GM21515 (cell line): ENCODE results near the gene TNPO3.

Experiments used
- ATAC-seq: cut with Tn5 transposase; IDR thresholded peaks from one replicate; pipeline ENCODE4 v1.9.1; 2021; ENCODE audit not compliant: unreplicated experiment

TNPO3 gene

DNA sequence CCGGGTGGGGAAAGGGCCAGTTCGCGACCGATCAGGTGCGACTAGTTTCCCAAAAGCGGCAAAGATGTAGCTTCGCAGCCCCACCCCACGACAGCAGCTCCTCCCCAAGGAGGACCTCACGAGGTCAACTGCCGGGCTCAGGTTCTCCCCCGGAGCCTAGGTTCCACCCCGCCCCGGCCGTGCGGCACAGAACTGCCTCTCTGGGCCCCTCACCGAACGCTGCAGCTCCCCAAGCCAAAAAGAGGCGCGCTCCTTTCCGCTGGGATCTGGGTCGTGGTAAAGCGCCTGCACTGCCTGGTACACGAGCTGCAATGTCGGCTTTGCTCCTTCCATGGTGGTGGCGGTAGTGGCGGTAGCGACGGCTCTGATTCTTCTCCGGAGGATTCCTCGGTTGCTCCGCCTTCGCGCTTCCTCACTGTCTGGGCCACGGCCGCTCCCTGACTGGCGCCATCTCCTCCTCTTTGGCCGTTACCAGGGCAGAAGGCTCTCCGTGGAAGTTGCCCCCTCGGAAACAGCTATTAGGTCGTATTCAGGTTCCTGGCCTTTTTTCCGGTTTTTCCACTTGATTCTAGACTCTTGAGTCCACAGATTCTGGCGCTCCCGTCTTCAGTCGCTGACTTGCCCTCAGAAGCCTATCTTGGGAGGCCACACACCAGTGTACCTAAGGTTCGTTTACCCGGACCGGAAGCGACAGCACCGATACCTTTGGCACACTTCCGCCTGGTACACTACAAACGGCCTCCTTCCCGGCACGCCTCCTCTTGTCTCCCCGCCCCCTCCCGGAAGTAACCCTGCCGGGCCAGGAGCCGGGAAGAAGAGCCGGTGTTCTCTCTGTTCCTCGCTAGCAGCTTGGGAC lies at the start of gene TNPO3:
Gene TNPO3 (minus strand): TSS at position 674 of the 856 bp plus-strand sequence. CDS start 341 bp downstream, at position 333.
- ATAC-seq: peak; percentile 80

GRCh38 chr7:129103561-129104324 lies 48.8 kb upstream of the TNPO3 start:
- ATAC-seq: no peak

DNA sequence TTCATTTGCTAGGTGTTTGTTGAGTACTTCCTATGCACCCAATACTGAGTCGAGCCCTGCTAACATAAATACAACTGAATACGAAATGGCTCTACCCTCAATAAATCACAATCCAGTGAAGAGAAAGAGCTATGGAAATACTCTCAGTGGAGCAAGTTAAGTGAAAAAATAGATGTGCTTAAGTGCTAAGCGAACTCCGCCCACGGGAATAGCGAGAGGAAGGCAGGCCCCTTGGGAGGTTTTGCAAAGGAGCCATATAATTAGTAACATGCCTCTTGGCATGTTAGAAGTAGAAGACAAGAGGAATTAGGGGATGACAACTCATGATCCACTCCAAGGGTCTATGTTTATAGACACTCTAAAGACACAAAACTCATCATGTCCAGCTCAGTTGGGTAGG lies 46.8 kb upstream of the TNPO3 start:
- no peak for ATAC-seq

GRCh38 chr7:129100827-129101166 lies 45.9 kb upstream of the TNPO3 start:
- no peak for ATAC-seq

GRCh38 chr7:129098409-129099084 lies 43.6 kb upstream of the TNPO3 start:
- ATAC-seq: no peak

DNA sequence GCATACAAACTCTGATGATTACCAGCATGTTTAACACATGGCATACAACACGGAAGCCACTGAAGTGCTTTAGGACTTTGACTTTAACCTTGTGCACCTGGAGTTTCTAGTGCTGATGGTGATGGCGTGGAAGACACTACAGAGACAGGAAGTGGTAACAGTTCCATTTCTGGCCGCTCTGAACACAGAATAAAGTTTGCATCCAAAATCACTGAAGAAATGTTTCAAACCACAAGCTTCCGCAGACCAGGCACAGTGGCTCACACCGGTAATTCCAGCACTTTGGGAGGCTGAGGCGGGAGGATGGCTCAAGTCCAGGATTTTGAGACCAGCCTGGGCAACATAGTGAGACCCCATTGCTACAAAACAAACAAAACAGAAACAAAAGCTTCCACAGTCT lies 40.3 kb upstream of the TNPO3 start:
- peak; percentile 90 for ATAC-seq

DNA sequence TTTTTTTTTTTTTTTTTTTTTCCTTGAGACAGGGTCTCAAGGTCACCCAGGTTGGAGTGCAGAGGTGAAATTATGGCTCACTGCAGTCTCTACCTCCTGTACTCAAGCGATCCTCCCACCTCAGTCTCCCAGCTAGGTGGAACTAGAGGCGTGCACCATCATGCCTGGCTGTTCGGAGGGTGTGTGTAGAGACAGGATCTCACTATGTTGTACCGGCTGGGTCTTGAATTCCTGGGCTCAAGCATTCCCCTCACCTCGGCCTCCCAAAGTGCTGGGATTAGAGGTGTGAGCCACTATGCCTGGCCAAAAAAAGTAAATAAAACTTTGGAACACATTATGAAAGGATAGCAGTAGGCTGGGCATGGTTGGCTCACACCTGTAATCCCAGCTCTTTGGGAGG lies 39.6 kb upstream of the TNPO3 start:
- ATAC-seq: no peak

GRCh38 chr7:129093867-129094456 lies 39.1 kb upstream of the TNPO3 start:
- ATAC-seq: no peak

- peak; percentile 49 for ATAC-seq
Measured at GRCh38 chr7:129091484-129092002, 36.6 kb upstream of the TNPO3 start.

DNA sequence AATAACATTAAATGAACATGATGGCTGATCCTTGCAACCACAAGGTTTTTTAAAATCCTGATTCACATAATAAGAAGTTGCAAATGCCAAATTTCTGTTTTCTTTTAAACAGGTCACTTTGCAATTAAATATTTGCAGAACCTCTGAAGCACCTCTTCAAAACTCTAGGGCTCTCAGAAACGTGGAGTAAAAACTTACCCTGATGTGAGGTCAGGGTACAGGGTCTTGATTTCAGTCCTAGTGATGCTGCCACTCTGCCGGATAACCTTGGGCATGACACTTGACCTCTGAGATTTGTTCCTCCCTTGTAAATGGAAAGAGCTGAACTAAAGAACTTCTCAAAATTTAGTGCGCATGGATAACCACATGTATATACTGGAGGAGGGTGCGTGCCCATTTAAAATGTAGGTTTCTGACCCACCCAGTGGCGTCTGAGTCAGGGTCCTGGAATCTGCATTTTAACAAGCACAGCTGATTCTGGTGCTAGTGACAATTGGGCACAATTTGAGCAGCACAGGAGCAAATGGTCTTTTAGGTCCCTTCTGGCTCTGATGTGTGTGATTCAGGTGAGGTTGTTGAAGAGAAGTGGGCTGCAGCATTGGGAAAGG lies 35.5 kb upstream of the TNPO3 start:
- ATAC-seq: no peak

DNA sequence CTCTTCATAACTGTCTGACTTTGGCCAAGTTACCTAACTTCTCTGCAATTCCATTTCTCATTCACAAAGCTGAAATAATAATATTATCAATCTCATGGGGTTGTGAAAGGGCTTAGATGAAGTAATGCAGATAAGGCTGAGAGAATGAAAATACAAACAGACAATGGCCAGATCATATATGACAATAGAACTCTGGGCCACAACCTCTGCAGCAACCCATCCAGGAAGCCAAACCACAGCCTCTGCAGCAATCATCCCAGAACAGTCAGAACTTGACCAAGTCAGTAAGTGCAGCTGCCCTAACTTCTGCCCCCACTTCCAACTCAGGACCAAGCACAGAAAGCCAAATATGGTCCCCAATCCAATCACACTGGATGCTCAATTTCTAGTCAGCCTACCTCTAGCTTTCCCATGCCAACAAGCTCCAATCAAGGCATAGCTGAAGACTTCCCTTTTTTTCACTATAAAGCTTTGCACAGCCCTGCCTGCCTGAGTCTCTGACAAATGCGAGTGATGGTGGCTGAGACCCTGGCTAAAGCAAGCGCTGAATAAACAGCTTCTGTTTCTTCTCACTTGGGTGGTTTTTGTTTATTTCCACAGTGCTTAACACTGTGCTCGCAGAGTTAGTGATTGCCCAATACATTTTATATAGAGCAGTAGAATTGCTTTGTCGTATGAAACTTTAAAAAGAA lies 34.8 kb upstream of the TNPO3 start:
- peak; percentile 69 for ATAC-seq

DNA sequence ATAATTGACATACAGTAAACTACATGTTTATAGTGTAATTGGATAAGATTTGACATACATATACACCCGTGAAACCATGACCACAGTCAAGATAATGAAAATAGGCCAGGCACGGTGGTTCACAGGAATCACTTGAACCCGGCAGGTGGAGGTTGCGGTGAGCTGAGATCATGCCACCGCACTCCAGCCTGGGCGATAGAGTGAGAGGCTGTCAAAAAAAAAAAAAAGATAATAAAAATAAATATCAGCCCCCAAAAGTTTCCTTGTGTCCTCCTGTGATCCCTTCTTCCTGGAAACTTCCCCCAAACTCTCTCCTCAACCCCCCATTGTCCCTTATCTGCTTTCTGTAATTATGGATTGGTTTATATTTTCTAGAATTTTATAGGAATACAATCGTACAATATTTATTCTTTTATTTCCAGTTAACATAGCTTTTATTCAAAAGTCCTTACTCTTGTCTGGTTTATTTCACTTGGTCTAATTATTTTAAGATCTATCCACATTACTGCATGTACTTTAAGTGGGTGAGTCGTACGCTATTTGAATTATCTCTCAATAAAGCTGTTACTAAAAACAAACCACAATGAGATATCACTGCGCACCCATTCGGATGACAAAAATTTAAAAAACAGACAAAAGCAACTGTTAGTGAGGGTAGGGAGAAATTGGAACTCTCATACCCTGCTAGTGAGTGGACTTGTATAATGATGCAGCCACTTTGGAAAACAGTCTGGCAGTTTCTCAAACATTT lies 30.1 kb upstream of the TNPO3 start:
- ATAC-seq: no peak

DNA sequence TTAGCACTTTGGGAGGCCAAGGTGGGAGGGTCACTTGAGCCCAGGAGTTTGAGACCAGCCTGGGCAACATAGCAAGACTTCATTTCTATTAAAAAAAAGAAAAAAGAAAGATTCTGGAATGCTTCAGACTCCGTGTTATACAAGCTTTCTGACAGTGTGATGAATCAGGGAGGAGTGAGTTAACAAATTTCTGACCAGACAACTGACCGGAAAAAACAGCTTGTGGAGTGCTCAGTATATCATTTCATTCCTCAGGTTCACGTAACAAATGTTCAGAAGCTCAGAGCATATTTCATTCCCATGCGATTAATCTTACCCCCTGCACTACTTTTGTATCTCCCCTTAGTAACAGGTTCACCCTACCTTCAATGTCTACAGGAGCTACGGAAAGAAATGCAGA lies 28.6 kb upstream of the TNPO3 start:
- no peak for ATAC-seq

DNA sequence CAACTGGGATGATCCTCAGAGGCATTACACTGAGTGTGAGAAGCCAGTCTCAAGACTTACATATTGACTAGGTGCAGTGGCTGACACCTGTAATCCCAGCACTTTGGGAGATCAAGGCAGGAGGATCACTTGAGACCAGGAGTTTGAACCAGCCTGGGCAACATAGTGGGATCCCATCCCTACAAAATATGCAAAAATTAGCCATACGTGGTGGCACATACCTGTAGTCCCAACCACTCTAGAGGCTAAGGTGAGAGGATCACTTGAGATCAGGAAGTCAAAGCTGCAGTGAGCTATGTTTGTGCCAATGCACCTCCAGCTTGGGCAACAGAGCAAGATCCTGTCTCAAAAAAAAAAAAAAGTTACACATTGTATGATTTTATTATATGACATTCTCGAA lies 23.5 kb upstream of the TNPO3 start:
- no peak for ATAC-seq

DNA sequence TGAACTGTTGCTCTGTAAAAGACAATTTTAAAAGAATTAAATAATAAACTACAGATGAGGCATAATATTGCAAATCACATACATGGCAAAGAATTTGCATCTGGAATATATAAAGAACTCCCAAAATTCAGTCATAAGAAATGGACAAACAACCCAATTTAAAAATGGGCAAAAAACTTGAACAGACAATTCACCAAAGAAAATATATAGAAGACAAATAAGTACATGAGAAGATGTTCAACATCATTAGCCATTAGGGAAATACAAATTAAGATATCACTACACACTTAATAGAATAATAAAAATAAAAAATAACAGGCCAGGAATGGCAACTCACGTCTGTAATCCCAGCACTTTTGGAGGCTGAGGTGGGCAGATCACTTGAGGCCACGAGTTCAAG lies 22.0 kb upstream of the TNPO3 start:
- no peak for ATAC-seq

DNA sequence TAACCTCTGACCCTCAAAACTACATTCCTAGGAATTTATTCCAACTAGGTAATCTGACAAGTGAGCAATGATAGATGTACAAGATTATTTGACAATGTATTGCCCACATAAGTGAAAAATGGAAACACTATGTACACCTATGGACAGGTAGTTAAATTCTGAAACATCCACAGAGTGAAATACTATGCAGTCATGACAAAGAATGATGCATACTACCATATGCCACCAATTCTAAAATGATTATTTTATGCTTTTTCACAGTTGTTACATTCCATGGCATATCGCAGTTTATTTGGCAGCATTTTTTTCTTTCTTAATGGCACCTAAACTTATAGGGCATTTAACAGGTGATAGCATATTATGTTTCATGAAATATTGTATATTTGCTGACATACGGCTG lies 20.1 kb upstream of the TNPO3 start:
- no peak for ATAC-seq

DNA sequence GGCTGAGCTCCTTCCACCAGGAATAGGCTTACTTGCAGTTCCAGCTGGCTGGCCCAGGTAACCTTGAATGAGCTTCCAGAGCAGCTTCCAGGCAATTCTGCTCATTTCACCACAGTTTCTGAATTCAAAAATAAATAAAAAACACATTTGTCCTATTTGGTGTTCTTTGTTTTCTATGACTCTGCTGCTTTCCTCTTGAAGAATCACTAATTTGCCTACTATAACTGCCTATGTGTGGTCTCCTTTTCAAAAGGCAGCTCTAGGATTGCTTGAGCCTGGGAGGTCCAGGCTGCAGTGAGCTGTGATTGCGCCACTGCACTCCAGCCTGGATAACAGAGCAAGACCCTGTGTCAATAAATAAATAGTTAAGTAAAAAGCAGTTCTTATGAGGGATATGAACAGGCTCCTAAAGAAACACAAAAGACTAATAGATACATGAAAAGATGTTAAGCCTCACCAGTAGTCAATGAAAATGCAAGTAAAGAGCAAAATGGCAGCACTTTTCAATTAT lies 19.5 kb upstream of the TNPO3 start:
- ATAC-seq: no peak

GRCh38 chr7:129073738-129074137 lies 18.8 kb upstream of the TNPO3 start:
- no peak for ATAC-seq

- ATAC-seq: no peak
Measured at GRCh38 chr7:129073204-129073603, 18.3 kb upstream of the TNPO3 start.
